Thymus (tissue), 11 donors: ENCODE measurements around the gene HSDL2. TPM values are rescaled to one million over a fixed set of nuclear protein-coding genes. Genes with fewer than 3 reads are reported as not detected.
"Not testable (repeated sequence)": the region's sequence is repeated elsewhere in the genome, so short reads cannot be mapped to it uniquely, and the experiment has no call there.

Experiments
- DNase-seq, 9 donors: peaks; one replicate each; pipeline ENCODE4 v3.0.0-alpha.2; 2013; ENCODE audit warnings: low spot score in 9 of 9, low read depth in 6 of 9, missing footprints in 1 of 9
- H3K27ac ChIP-seq, 2 donors: one replicate each; pipeline ENCODE4 v1.5.1; 2013; ENCODE audit warnings: control low read depth in 1 of 2, low read depth in 1 of 2, low read length in 1 of 2, mild to moderate bottlenecking in 1 of 2, moderate library complexity in 1 of 2
- H3K27me3 ChIP-seq, 2 donors: one replicate each; pipeline ENCODE4 v1.5.1; 2013; ENCODE audit warnings: low read length in 1 of 2; ENCODE audit not compliant: control insufficient read depth in 2 of 2, insufficient read depth in 1 of 2
- H3K36me3 ChIP-seq, 2 donors: one replicate each; pipeline ENCODE4 v1.5.1; 2013; ENCODE audit warnings: low read length in 1 of 2, mild to moderate bottlenecking in 1 of 2, moderate library complexity in 1 of 2; ENCODE audit not compliant: control insufficient read depth in 2 of 2, insufficient read depth in 2 of 2
- H3K4me1 ChIP-seq, 2 donors: one replicate each; pipeline ENCODE4 v1.5.1; 2013; ENCODE audit warnings: low read length in 2 of 2; ENCODE audit not compliant: control insufficient read depth in 2 of 2, insufficient read depth in 2 of 2
- H3K4me3 ChIP-seq, 2 donors: one replicate each; pipeline ENCODE4 v1.5.1; 2013; ENCODE audit warnings: low read length in 2 of 2, control low read depth in 1 of 2, mild to moderate bottlenecking in 1 of 2
- H3K9me3 ChIP-seq, 2 donors: one replicate each; pipeline ENCODE4 v1.5.1; 2013; ENCODE audit warnings: low read length in 1 of 2, mild to moderate bottlenecking in 1 of 2; ENCODE audit not compliant: control insufficient read depth in 2 of 2, insufficient read depth in 1 of 2
- WGBS: extraction: QIAGEN DNeasy Blood & Tissue Kit; methylation state at CpG from one replicate; pipeline ENCODE4 v1.1.7; 2013; 5-methylcytosine and 5-hydroxymethylcytosine counted together
- polyA plus RNA-seq: library from polyadenylated mRNA; stranded (reverse); fragments of 200-250 nt; gene quantifications from one replicate; pipeline ENCODE4 v1.2.3, GENCODE V29; 2013
- total RNA-seq: library from RNA; stranded (reverse); fragments of 120-200 nt; gene quantifications from one replicate; pipeline ENCODE4 v1.2.4, GENCODE V29; 2013
- donor health status: healthy.

HSDL2 gene
- total and polyA plus RNA-seq, 2 donors, result 27.6 to 28.6 TPM

DNA sequence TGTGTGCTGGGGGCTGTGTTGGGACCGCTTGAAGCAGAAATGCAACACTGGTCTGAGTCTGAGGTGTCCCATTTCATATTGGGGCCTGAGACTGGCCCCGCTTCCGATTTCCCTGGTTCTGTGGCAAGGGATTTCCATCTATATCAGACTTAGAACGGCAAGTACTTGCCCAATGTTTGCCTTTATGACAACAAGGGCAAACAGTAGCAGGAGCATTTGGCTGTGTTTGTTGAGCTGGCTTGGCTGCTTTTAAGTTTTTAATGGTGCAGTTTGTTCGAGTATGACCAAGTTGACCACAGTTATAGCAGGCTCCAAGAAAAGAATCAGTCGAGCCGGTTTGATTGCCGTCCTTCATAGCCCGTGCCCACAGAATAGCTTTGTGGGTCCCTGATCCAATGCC is 17.0 kb downstream of the HSDL2 start:
- no peak overlapping the region for H3K4me3 ChIP-seq
- no peaks in the 10 kb centered on the region for H3K4me1 ChIP-seq
- peaks cover 0 to 2% of the 10 kb centered on the region in 2 donors for H3K36me3 ChIP-seq
- no peak for DNase-seq
- peaks cover 0 to 10% of the 10 kb centered on the region in 2 donors for H3K9me3 ChIP-seq
- 98% methylated on average over 9 of the region's 9 CpGs for WGBS
- H3K27me3 ChIP-seq, result no peaks in the 10 kb centered on the region
- H3K27ac ChIP-seq, result no peak overlapping the region

- Histone ChIP-seq H3K27me3 (no peaks in the 10 kb centered on the region), H3K4me3 (no peak overlapping the region), H3K27ac (no peak overlapping the region), H3K9me3 (peaks cover 0 to 10% of the 10 kb centered on the region in 2 donors), H3K4me1 (no peaks in the 10 kb centered on the region), H3K36me3 (peaks cover 0 to 2% of the 10 kb centered on the region in 2 donors)
- 97% methylated on average over 6 of the region's 6 CpGs for WGBS
- DNase-seq, result no peak
Measured at GRCh38 chr9:112401175-112401815, 21.4 kb downstream of the HSDL2 start.

DNA sequence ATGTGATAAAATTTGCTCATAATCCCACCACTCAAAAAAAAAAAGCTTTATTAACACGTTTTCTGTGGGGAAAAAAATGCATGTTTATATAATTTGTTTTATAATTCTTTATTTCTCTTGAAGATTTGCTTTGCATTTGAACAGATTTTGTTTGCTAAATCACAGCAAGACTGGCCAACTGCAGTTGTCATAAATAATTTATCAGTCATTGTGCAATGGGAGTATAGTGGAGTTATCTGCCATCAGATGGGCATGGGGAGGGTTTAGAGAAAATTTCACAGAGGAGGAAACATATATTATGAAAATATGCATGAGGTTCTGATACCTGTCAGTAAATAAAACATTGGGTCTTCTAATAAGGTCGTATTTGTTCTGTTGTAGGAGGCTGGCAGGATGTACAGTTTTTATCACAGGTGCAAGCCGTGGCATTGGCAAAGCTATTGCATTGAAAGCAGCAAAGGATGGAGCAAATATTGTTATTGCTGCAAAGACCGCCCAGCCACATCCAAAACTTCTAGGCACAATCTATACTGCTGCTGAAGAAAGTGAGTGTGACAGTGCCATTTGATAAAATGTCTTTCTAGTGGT is 23.8 kb downstream of the HSDL2 start:
- no peak for DNase-seq
- Histone ChIP-seq H3K4me1 (no peaks in the 10 kb centered on the region), H3K27me3 (no peaks in the 10 kb centered on the region), H3K27ac (no peak overlapping the region), H3K4me3 (no peak overlapping the region), H3K9me3 (peaks cover 0 to 5% of the 10 kb centered on the region in 2 donors), H3K36me3 (peaks cover 6 to 7% of the 10 kb centered on the region in 2 donors)
- WGBS, result 95% methylated on average over 4 of the region's 4 CpGs

GRCh38 chr9:112404508-112404932 is 24.6 kb downstream of the HSDL2 start:
- DNase-seq, result no peak
- WGBS, result 97% methylated on average over 3 of the region's 3 CpGs
- H3K36me3 ChIP-seq, result peaks cover 6 to 7% of the 10 kb centered on the region in 2 donors
- no peaks in the 10 kb centered on the region for H3K27me3 ChIP-seq
- H3K9me3 ChIP-seq, result no peaks in the 10 kb centered on the region
- H3K4me1 ChIP-seq, result no peaks in the 10 kb centered on the region
- no peak overlapping the region for H3K4me3 ChIP-seq
- H3K27ac ChIP-seq, result no peak overlapping the region

DNA sequence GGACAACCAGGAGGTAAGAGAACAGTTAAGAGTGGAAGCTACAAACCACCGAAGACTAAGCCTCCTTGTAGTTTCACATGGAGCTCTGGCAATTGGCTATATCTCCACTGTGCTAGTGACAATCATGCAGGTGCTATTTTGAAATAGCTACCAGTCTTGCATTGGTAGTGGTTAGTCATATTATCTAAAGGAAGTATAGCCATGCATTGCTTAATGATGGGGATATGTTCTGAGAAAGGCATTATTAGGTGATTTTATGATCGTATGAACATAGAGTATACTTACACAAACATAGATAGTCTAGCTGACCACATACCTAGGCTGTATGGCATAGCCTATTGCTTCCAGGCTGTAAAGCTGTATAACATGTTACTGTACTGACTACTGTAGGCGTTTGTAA is 28.4 kb downstream of the HSDL2 start:
- DNase-seq, result no peak
- H3K4me3 ChIP-seq, result no peak overlapping the region
- H3K27me3 ChIP-seq, result no peaks in the 10 kb centered on the region
- WGBS, result 97% methylated on average over 3 of the region's 3 CpGs
- no peaks in the 10 kb centered on the region for H3K9me3 ChIP-seq
- H3K36me3 ChIP-seq, result peaks cover 6 to 7% of the 10 kb centered on the region in 2 donors
- no peaks in the 10 kb centered on the region for H3K4me1 ChIP-seq
- H3K27ac ChIP-seq, result no peak overlapping the region

- WGBS, result 98% methylated on average over 4 of the region's 4 CpGs
- H3K36me3 ChIP-seq, result peaks cover 6 to 7% of the 10 kb centered on the region in 2 donors
Measured at GRCh38 chr9:112408819-112409218, 28.9 kb downstream of the HSDL2 start.

DNA sequence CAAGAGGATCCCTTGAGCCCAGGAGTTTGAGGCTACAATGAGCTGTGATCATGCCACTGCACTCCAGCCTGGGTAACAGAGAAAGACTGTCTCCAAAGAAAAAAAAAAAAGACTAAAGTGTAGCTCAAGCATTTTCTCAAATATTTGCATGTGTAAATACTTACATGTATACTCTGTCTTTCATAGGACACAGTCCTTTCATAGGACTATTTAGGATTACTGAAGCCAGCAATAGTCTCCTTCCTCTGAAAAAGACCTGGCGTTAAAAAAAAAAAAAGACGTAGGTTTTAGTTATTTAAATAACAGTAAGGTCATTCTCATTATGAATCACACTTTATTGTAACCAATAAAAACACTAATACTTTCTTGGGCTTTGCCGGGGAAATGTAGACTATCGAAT is 29.9 kb downstream of the HSDL2 start:
- Histone ChIP-seq H3K4me1 (no peaks in the 10 kb centered on the region), H3K36me3 (peaks cover 6 to 7% of the 10 kb centered on the region in 2 donors), H3K9me3 (no peaks in the 10 kb centered on the region), H3K27me3 (no peaks in the 10 kb centered on the region), H3K27ac (no peak overlapping the region), H3K4me3 (no peak overlapping the region)
- DNase-seq, result no peak
- WGBS, result 97% methylated on average over 4 of the region's 4 CpGs

More at GRCh38 chr9:112408819-112409218, 28.9 kb downstream of the HSDL2 start:
- no peaks in the 10 kb centered on the region for H3K27me3 ChIP-seq
- H3K9me3 ChIP-seq, result no peaks in the 10 kb centered on the region
- DNase-seq, result no peak
- no peak overlapping the region for H3K27ac ChIP-seq
- H3K4me1 ChIP-seq, result no peaks in the 10 kb centered on the region
- no peak overlapping the region for H3K4me3 ChIP-seq

- H3K4me3 ChIP-seq, result no peak overlapping the region
- H3K36me3 ChIP-seq, result peaks cover 6 to 7% of the 10 kb centered on the region in 2 donors
- H3K27me3 ChIP-seq, result no peaks in the 10 kb centered on the region
- H3K4me1 ChIP-seq, result no peaks in the 10 kb centered on the region
- no peak overlapping the region for H3K27ac ChIP-seq
- H3K9me3 ChIP-seq, result no peaks in the 10 kb centered on the region
- WGBS, result 97% methylated on average over 1 of the region's 1 CpG
- DNase-seq, result no peak
Measured at GRCh38 chr9:112411626-112412027, 31.7 kb downstream of the HSDL2 start.

DNA sequence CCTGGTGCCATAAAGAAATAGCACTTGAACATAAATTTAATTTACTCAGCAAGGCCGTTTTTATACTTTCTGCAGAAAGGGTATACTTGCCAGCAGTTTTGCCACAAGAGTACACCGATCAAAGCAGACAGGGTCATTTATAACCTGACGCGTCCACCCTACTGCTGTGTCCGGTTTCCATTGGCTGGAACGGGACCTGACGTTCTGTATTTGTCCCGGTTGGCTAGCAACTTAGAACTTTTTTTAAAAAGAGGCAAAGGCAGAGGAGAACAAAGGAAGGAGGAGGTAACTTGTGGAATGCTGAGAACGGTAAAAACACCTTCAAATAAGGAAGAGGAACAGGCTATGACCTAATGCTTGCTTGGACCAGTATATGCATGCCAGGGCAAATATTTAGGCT is 33.8 kb downstream of the HSDL2 start:
- H3K4me3 ChIP-seq, H3K4me1 ChIP-seq, DNase-seq, H3K9me3 ChIP-seq, H3K27ac ChIP-seq, H3K27me3 ChIP-seq, H3K36me3 ChIP-seq: not testable (repeated sequence)
- 99% methylated on average over 8 of the region's 9 CpGs for WGBS
